H9 (cell line): ENCODE results near the gene TRAK1. TPM values are rescaled to one million over a fixed set of nuclear protein-coding genes. Genes with fewer than 3 reads are reported as not detected.

Experiments used
- DNase-seq: peaks from one replicate; pipeline ENCODE4 v3.0.0-alpha.2; 2017
- H2AFZ ChIP-seq: one replicate; pipeline ENCODE4 v1.6.1; 2013; ENCODE audit warnings: mild to moderate bottlenecking, low read length, control low read depth, moderate library complexity
- H2AK5ac ChIP-seq: 2 replicates; pipeline ENCODE4 v1.6.1; 2013; ENCODE audit warnings: low read length, control low read depth, mixed read lengths; ENCODE audit not compliant: insufficient read length
- H2BK120ac ChIP-seq: one replicate; pipeline ENCODE4 v1.6.1; 2013; ENCODE audit warnings: low read depth, mild to moderate bottlenecking, low read length, control low read depth, inconsistent platforms; ENCODE audit not compliant: poor library complexity, severe bottlenecking
- H2BK12ac ChIP-seq: 2 replicates; pipeline ENCODE4 v1.6.1; 2013; ENCODE audit warnings: low read length, control low read depth, mixed read lengths, low read depth; ENCODE audit not compliant: insufficient read length
- H2BK15ac ChIP-seq: 2 replicates; pipeline ENCODE4 v1.6.1; 2013; ENCODE audit warnings: low read depth, low read length, control low read depth
- H2BK20ac ChIP-seq: one replicate; pipeline ENCODE4 v1.6.1; 2013; ENCODE audit warnings: low read depth, mild to moderate bottlenecking, low read length, control low read depth, inconsistent platforms; ENCODE audit not compliant: poor library complexity, severe bottlenecking
- H2BK5ac ChIP-seq: 2 replicates; pipeline ENCODE4 v1.6.1; 2013; ENCODE audit warnings: low read length, control low read depth, mixed read lengths; ENCODE audit not compliant: insufficient read length
- H3K14ac ChIP-seq: 2 replicates; pipeline ENCODE4 v1.6.1; 2013; ENCODE audit warnings: low read length, control low read depth; ENCODE audit not compliant: insufficient read depth
- H3K18ac ChIP-seq: 2 replicates; pipeline ENCODE4 v1.6.1; 2013; ENCODE audit warnings: low read depth, mild to moderate bottlenecking, mixed read lengths, low read length, control low read depth; ENCODE audit not compliant: insufficient read length
- H3K23ac ChIP-seq: 2 replicates; pipeline ENCODE4 v1.6.1; 2013; ENCODE audit warnings: low read length, control low read depth, mixed read lengths, low read depth; ENCODE audit not compliant: insufficient read length
- H3K23me2 ChIP-seq: 2 replicates; pipeline ENCODE4 v1.6.1; 2013; ENCODE audit warnings: low read depth, mild to moderate bottlenecking, mixed read lengths, low read length, control low read depth; ENCODE audit not compliant: insufficient read length, poor library complexity, severe bottlenecking
- H3K27ac ChIP-seq: 2 replicates; pipeline ENCODE4 v1.5.1; 2013; ENCODE audit warnings: low read length, control low read depth, mixed read lengths, low read depth; ENCODE audit not compliant: insufficient read length
- H3K27me3 ChIP-seq: 2 replicates; pipeline ENCODE4 v1.6.1; 2013; ENCODE audit warnings: low read length, control low read depth, inconsistent platforms; ENCODE audit not compliant: insufficient read depth
- H3K4ac ChIP-seq: 2 replicates; pipeline ENCODE4 v1.6.1; 2013; ENCODE audit warnings: low read depth, mild to moderate bottlenecking, control low read depth, inconsistent platforms, low read length, moderate library complexity
- H3K4me1 ChIP-seq: 2 replicates; pipeline ENCODE4 v1.6.1; 2013; ENCODE audit warnings: low read length, control low read depth, inconsistent platforms; ENCODE audit not compliant: insufficient read depth
- H3K4me2 ChIP-seq: 2 replicates; pipeline ENCODE4 v1.6.1; 2013; ENCODE audit warnings: low read length, control low read depth, mixed read lengths; ENCODE audit not compliant: insufficient read length, insufficient read depth
- H3K56ac ChIP-seq: 2 replicates; pipeline ENCODE4 v1.6.1; 2013; ENCODE audit warnings: low read depth, mild to moderate bottlenecking, mixed read lengths, low read length, control low read depth; ENCODE audit not compliant: insufficient read length
- H3K79me1 ChIP-seq: 2 replicates; pipeline ENCODE4 v1.6.1; 2013; ENCODE audit warnings: low read depth, mild to moderate bottlenecking, moderate library complexity, low read length, control low read depth, inconsistent platforms; ENCODE audit not compliant: insufficient read depth, poor library complexity, severe bottlenecking
- H3K79me2 ChIP-seq: 2 replicates; pipeline ENCODE4 v1.6.1; 2013; ENCODE audit warnings: low read length, control low read depth, inconsistent platforms; ENCODE audit not compliant: insufficient read depth
- H3K9ac ChIP-seq: 2 replicates; pipeline ENCODE4 v1.6.1; 2013; ENCODE audit warnings: low read length, control low read depth, mixed read lengths; ENCODE audit not compliant: insufficient read length; ENCODE audit errors: extremely low read depth
- H3K9me3 ChIP-seq: one replicate; pipeline ENCODE4 v1.6.1; 2013; ENCODE audit warnings: low read depth, low read length, inconsistent platforms; ENCODE audit not compliant: control insufficient read depth
- H3T11ph ChIP-seq: one replicate; pipeline ENCODE4 v1.6.1; 2013; ENCODE audit warnings: mild to moderate bottlenecking, low read length, control low read depth, inconsistent platforms
- H4K20me1 ChIP-seq: one replicate; pipeline ENCODE4 v1.6.1; 2013; ENCODE audit not compliant: control insufficient read depth, insufficient read length, insufficient read depth
- H4K5ac ChIP-seq: 2 replicates; pipeline ENCODE4 v1.6.1; 2013; ENCODE audit warnings: low read depth, mild to moderate bottlenecking, mixed read lengths, low read length, control low read depth; ENCODE audit not compliant: insufficient read length
- H4K8ac ChIP-seq: replicated peaks from 2 replicates; pipeline ENCODE4 v1.6.1; 2013; ENCODE audit warnings: low read length, control low read depth, mixed read lengths, low read depth; ENCODE audit not compliant: insufficient read length
- H4K91ac ChIP-seq: 2 replicates; pipeline ENCODE4 v1.6.1; 2013; ENCODE audit warnings: low read depth, mild to moderate bottlenecking, moderate library complexity, mixed read lengths, low read length, control low read depth; ENCODE audit not compliant: insufficient read length
- H3K27ac Mint-ChIP-seq, 3 experiments: 2 replicates in 2 of 3; 3 replicates in 1 of 3; pipeline ENCODE4 v1.8.0; 2020 to 2021; ENCODE audit warnings: mixed read lengths in 3 of 3, mild to moderate bottlenecking in 1 of 3, moderate library complexity in 1 of 3
- H3K27me3 Mint-ChIP-seq: 2 replicates; pipeline ENCODE4 v1.8.0; 2021; ENCODE audit warnings: low read depth, mild to moderate bottlenecking, moderate library complexity, mixed read lengths
- H3K36me3 Mint-ChIP-seq, 3 experiments: 2 replicates in 2 of 3; 3 replicates in 1 of 3; pipeline ENCODE4 v1.8.0; 2020 to 2021; ENCODE audit warnings: low read depth in 3 of 3, mixed read lengths in 3 of 3; ENCODE audit not compliant: insufficient read depth in 1 of 3
- H3K4me1 Mint-ChIP-seq, 2 experiments: 2 replicates each; pipeline ENCODE4 v1.8.0; 2020; ENCODE audit warnings: mixed read lengths in 2 of 2
- H3K4me3 Mint-ChIP-seq, 2 experiments: 2 replicates in 1 of 2; 3 replicates in 1 of 2; pipeline ENCODE4 v1.8.0; 2020 to 2021; ENCODE audit warnings: mild to moderate bottlenecking in 2 of 2, mixed read lengths in 2 of 2, moderate library complexity in 1 of 2
- H3K9me3 Mint-ChIP-seq, 2 experiments: 2 replicates in 1 of 2; 3 replicates in 1 of 2; pipeline ENCODE4 v1.8.0; 2020; ENCODE audit warnings: mild to moderate bottlenecking in 2 of 2, mixed read lengths in 2 of 2, moderate library complexity in 1 of 2
- WGBS: extraction: QIAGEN DNeasy Blood & Tissue Kit; methylation state at CpG from one replicate; pipeline ENCODE4 v1.1.7; 2013; ENCODE audit warnings: missing lambda C conversion rate, low lambda C conversion rate, mixed read lengths; ENCODE audit not compliant: insufficient read length; ENCODE audit errors: extremely low coverage; 5-methylcytosine and 5-hydroxymethylcytosine counted together
- total RNA-seq: library from RNA; stranded (reverse); gene quantifications from 2 replicates; pipeline ENCODE4 v1.2.1, GENCODE V29; 2021
- TF ChIP-seq, protein P1 (sequence below): fragments of 200-600 bp; sonication (generic); conservative IDR thresholded peaks from 3 replicates; pipeline ENCODE4 v1.8.0; 2021; ENCODE audit warnings: antibody characterized with exemption, mild to moderate bottlenecking

Gene TRAK1
- total RNA-seq, 1 experiment from 2014 or later: 34.2 TPM

DNA sequence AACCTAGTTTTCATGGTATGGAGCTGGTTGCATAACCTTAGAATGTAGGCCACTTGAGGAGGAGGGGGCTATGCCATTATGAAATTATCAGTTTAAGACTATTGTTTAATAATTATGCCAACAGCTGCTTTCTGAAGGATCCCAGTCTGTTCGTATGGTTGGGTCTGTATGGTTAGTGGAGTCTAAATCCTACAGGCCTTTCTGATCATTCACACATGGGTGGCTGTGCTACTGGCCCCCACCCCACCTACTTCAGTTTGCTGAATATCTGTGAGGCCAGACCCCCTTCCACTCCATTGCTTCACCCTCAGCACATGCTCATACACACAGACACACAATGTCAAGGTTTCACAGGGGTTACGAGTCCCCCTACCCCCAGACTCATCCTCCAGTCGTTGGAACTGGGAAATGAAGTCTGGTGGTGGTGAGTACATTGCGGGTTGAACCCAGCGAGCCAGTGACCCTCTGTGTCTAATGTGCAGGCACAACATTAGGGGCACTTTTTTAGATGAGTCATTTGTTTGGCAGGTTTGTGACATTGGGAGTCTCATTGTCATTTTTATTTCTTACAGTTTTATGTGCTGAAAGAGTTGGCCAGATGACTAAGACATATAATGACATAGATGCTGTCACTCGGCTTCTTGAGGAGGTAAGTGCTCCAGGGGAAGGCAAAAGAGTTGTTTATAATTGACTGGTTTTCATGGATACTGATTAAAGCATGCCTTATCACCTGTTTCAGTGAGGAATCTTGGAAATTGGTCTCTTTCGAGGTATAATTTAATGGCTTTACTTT lies 85.3 kb downstream of the TRAK1 start:
- Mint-ChIP-seq H3K36me3 (peaks cover 0 to 7% (median 0%) of the 10 kb centered on the region in 3 experiments; a peak in 2 of 7 replicates), H3K4me1 (peaks cover 11 to 19% of the 10 kb centered on the region in 2 experiments), H3K4me3 (no peak overlapping the region), H3K27ac (peak overlapping the region in 2 of 3 experiments; percentile 86 to 92; a peak in 3 of 7 replicates), H3K27me3 (no peaks in the 10 kb centered on the region), H3K9me3 (no peaks in the 10 kb centered on the region)
- TF ChIP-seq, protein P1, sequence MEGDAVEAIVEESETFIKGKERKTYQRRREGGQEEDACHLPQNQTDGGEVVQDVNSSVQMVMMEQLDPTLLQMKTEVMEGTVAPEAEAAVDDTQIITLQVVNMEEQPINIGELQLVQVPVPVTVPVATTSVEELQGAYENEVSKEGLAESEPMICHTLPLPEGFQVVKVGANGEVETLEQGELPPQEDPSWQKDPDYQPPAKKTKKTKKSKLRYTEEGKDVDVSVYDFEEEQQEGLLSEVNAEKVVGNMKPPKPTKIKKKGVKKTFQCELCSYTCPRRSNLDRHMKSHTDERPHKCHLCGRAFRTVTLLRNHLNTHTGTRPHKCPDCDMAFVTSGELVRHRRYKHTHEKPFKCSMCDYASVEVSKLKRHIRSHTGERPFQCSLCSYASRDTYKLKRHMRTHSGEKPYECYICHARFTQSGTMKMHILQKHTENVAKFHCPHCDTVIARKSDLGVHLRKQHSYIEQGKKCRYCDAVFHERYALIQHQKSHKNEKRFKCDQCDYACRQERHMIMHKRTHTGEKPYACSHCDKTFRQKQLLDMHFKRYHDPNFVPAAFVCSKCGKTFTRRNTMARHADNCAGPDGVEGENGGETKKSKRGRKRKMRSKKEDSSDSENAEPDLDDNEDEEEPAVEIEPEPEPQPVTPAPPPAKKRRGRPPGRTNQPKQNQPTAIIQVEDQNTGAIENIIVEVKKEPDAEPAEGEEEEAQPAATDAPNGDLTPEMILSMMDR: no peak
- no CpG with 5 or more reads among the region's 7 CpGs for WGBS
- Histone ChIP-seq H3T11ph (no peak overlapping the region), H3K23ac (no peak overlapping the region), H3K27me3 (no peaks in the 10 kb centered on the region), H4K5ac (no peak overlapping the region), H2BK20ac (no peak overlapping the region), H3K23me2 (no peaks in the 10 kb centered on the region), H3K4me2 (no peak overlapping the region), H4K8ac (no peak overlapping the region), H4K20me1 (no peaks in the 10 kb centered on the region), H3K4me1 (peaks cover 6% of the 10 kb centered on the region; the same call in 1 of the 2 replicates), H3K27ac (no peak overlapping the region), H2AK5ac (no peak overlapping the region), H2BK5ac (no peak overlapping the region), H3K56ac (no peak overlapping the region), H3K18ac (no peak overlapping the region), H3K9ac (no peak overlapping the region), H2BK12ac (no peak overlapping the region), H3K79me2 (0 out of 2 replicates have a peak, but pooled peaks cover 2% of the 10 kb centered on the region), H4K91ac (no peak overlapping the region), H2BK15ac (no peak overlapping the region), H3K9me3 (no peaks in the 10 kb centered on the region), H3K79me1 (no peaks in the 10 kb centered on the region), H3K14ac (no peak overlapping the region), H3K4ac (no peak overlapping the region), H2BK120ac (no peak overlapping the region), H2AFZ (no peak overlapping the region)
- no peak for DNase-seq
